Stimulated activated CD4-positive, alpha-beta T cell treated with anti-CD3 and anti-CD28 coated beads, Interleukin-1b, Interleukin-23, amount 100 ng/mL, for 1 hour (primary cell): ENCODE results near the gene NBPF11.
"Not testable (repeated sequence)": the region's sequence is repeated elsewhere in the genome, so short reads cannot be mapped to it uniquely, and the experiment has no call there.

Experiments used
- DNase-seq, 2 donors: peaks; one replicate each; pipeline ENCODE4 v3.0.0-alpha.2; 2020; ENCODE audit warnings: low read depth in 2 of 2

The NBPF11 gene

GRCh38 chr1:148150945-148151344 lies 1.1 kb downstream of the NBPF11 start:
- DNase-seq, result not testable (repeated sequence)

- DNase-seq, result not testable (repeated sequence)
Observed at GRCh38 chr1:148150014-148150413, 2.1 kb downstream of the NBPF11 start.

GRCh38 chr1:148149050-148149815 lies 2.8 kb downstream of the NBPF11 start:
- DNase-seq, result not testable (repeated sequence)

- not testable (repeated sequence) for DNase-seq
Observed at GRCh38 chr1:148147052-148147838, 4.8 kb downstream of the NBPF11 start.

- not testable (repeated sequence) for DNase-seq
Observed at GRCh38 chr1:148146191-148146997, 5.7 kb downstream of the NBPF11 start.

GRCh38 chr1:148143223-148143622 lies 8.9 kb downstream of the NBPF11 start:
- not testable (repeated sequence) for DNase-seq

GRCh38 chr1:148141936-148142335 lies 10.1 kb downstream of the NBPF11 start:
- not testable (repeated sequence) for DNase-seq

DNA sequence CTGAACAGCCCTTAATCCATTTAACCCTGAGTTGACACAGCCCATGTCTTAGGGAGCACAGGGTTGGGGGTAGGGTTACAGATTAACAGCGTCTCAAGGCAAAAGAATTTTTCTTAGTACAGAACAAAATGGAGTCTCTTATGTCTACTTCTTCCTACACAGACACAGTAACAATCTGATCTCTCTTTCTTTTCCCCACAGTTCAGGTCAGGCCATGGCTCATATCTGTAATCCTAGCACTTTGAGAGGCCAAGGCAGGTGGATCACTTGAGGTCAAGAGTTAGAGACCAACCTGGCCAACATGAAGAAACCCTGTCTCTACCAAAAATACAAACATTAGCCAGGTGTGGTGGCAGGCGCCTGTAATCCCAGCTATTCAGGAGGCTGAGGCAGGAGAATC lies 13.5 kb downstream of the NBPF11 start:
- DNase-seq, result not testable (repeated sequence)

DNA sequence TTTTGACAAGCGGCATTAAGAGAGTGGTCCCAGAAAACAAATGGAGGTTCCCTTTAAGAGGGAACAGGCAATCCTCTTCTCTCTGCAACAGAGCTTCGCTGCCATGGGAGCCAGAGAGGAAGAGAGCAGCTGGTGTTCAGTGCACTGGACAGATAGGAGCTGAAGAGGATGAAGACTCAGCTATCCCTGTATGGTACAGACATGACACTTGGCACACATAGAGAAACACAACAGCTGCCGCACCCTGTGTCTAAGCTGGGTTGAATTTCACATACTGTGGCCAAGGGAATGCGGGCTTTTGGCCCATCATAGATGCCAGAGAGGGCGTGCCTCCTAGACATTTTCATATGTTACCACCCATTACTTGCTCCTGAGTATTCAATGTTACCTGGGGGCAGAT lies 29.7 kb downstream of the NBPF11 start:
- DNase-seq, result not testable (repeated sequence)

- DNase-seq, result not testable (repeated sequence)
Observed at GRCh38 chr1:148120395-148120794, 31.7 kb downstream of the NBPF11 start.

GRCh38 chr1:148095732-148096131 lies 56.3 kb downstream of the NBPF11 start:
- DNase-seq, result not testable (repeated sequence)

DNA sequence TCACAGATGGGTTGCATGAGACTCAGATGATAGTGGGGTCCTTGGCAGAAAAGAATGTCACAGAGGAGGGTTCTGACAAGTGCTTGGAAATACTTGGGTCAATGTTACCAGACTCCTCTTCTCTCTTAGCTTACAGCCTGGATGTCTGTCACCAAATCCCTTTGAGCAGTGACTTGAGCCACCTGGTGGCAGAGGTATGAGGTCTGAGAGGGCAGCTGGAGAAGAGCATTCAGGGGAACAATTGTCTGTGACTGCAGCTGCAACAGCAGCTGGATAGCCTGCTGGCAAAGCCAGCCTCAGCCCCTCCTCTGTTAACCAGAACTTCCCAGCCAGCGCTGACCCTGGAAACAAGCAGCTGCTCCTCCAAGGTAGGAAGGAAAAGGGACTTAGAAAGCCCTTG lies 65.9 kb downstream of the NBPF11 start:
- DNase-seq, result not testable (repeated sequence)

- not testable (repeated sequence) for DNase-seq
Observed at GRCh38 chr1:148081205-148081604, 70.9 kb downstream of the NBPF11 start.

- not testable (repeated sequence) for DNase-seq
Observed at GRCh38 chr1:148078632-148079519, 73.2 kb downstream of the NBPF11 start.

DNA sequence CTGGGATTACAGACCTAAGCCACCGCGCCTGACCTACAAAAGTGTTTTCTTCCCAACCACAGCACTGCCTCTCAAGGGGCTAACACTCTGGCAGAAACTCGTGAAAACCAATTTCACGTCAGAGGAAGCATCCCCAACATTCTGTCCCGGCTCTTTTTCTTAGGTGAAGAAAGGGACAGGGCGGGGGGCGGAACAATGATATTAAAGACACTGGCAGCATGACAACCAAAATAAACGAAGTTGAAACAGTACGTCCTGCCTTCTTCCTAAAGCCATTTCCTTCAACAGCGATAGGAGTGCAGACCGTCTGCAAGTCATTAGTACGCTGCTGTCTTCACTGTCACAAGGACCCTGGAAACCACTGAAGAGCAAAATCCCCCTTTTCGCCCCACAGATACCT lies 74.0 kb downstream of the NBPF11 start:
- not testable (repeated sequence) for DNase-seq

DNA sequence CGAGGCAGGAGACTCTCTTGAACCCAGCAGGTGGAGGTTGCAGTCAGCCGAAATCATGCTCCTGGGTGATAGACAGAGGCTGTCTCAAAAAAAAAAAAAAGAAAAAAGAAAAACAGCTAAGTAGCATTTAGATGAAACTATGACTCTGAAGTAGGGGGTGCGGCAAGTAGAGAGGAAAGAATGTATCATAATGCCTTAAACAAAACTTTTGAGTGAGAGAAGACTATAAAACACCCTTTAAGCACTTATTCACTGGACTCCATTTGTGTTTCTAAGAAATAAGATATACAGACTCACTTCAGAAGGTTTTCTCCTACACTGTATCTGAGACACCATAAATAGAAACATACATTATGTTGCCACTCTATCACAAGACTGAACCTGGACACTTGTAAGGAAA lies 74.6 kb downstream of the NBPF11 start:
- DNase-seq, result not testable (repeated sequence)

DNA sequence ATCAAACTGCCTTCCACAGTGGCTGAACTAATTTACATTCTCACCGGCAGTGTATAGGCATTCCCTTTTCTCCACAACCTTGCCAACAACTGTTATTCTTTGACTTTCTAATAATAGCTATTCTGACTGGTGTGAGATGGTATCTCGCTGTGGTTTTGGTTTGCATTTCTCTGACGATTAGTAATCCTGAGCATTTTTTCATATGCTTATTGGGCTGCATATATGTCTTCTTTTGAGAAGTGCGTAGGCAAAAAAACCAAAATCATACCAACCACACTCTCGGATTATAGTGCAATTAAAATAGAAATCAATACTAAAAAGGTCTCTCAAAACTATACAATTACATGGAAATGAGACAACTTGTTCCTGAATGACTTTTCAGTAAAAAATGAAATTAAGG lies 78.7 kb downstream of the NBPF11 start:
- DNase-seq, result not testable (repeated sequence)

GRCh38 chr1:148068606-148069005 lies 83.5 kb downstream of the NBPF11 start:
- not testable (repeated sequence) for DNase-seq

DNA sequence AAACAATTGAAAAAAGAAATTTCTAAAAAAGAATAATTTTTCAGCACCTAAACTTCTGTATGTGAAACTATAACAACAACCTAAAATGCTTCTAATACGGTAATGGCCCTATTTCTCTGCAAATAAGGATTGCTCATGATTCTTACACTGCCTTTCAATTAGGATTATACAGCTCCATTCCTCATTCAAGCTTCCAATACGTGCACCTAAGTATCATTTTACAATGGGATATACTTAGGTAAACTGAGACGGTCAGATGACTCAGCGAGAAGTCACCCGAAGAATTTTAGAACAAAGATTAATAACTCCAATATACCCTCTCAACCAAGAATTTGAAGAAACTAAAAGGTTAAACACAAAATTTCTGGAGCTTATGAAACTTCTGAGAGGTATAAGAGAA lies 83.9 kb downstream of the NBPF11 start:
- not testable (repeated sequence) for DNase-seq

DNA sequence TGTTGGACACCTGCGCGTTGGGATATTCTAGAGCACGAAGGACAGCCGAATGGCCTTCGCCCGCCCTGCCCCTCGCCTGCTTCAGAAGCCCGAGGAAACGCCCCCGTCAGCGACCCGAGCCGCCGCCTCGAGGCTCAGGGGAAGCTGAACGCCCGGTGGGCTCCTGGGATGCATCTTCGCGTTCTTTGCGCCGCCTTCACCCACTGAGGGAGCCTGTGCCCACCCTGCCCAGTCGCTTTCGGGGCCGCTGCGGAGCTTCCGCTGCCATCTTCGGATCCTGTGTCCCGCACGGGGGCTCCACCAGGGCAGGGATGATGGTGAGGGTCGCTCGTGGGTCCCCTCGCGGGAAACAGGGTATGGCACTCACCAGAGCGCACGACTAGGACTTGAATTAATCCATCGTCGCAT lies 91.8 kb downstream of the NBPF11 start:
- DNase-seq, result not testable (repeated sequence)

GRCh38 chr1:148057384-148057783 lies 94.7 kb downstream of the NBPF11 start:
- DNase-seq, result not testable (repeated sequence)
